Ovary (tissue), 3 donors: Measurements from ENCODE around the gene ZMIZ1.

Source experiments
- EP300 ChIP-seq: sonication (generic); formaldehyde crosslinking; IDR thresholded peaks from one replicate; pipeline ENCODE4 v1.6.1; 2017; ENCODE audit warnings: antibody characterized with exemption
- POLR2A ChIP-seq: fragments of 450-650 bp; IDR thresholded peaks from one replicate; pipeline ENCODE4 v1.6.1; 2017; ENCODE audit warnings: antibody characterized with exemption, mild to moderate bottlenecking, moderate library complexity
- TF ChIP-seq, protein P1 (sequence below), 3 donors: fragments of 450-650 bp in 2 of 3; fragments of 200-600 bp in 1 of 3; IDR thresholded peaks; one replicate each; pipeline versions ENCODE4 v1.5.1 to v1.8.0; 2016 to 2022; ENCODE audit warnings: antibody characterized with exemption in 3 of 3, mild to moderate bottlenecking in 1 of 3
- donor health status: DM: no; HTN: no; CAD: no.

- no peak for TF ChIP-seq POLR2A
- TF ChIP-seq, protein P1, sequence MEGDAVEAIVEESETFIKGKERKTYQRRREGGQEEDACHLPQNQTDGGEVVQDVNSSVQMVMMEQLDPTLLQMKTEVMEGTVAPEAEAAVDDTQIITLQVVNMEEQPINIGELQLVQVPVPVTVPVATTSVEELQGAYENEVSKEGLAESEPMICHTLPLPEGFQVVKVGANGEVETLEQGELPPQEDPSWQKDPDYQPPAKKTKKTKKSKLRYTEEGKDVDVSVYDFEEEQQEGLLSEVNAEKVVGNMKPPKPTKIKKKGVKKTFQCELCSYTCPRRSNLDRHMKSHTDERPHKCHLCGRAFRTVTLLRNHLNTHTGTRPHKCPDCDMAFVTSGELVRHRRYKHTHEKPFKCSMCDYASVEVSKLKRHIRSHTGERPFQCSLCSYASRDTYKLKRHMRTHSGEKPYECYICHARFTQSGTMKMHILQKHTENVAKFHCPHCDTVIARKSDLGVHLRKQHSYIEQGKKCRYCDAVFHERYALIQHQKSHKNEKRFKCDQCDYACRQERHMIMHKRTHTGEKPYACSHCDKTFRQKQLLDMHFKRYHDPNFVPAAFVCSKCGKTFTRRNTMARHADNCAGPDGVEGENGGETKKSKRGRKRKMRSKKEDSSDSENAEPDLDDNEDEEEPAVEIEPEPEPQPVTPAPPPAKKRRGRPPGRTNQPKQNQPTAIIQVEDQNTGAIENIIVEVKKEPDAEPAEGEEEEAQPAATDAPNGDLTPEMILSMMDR (IDR thresholded peaks at IDR 0.05): no peak
- TF ChIP-seq EP300: no peak
Observed at GRCh38 chr10:79045566-79046175, 23.1 kb upstream of the ZMIZ1 start.
